H1 (cell line): Measurements from ENCODE around the gene SLC27A2. TPM values are rescaled to one million over a fixed set of nuclear protein-coding genes. Genes with fewer than 3 reads are reported as not detected.

Experiments
- CTCF ChIA-PET: fragments of 300-600 bp; sonication (Branson Sonifier 250); formaldehyde crosslinking; loops from one replicate; lab custom pipeline; 2021; ENCODE audit not compliant: partially characterized antibody; lab: Charles Lee
- POLR2A ChIA-PET: fragments of 300-600 bp; sonication (Branson Sonifier 250); formaldehyde crosslinking; loops from one replicate; lab custom pipeline; 2021; ENCODE audit warnings: inconsistent platforms; ENCODE audit not compliant: partially characterized antibody; lab: Charles Lee
- DNase-seq, 2 experiments: peaks; one replicate each; pipeline versions ENCODE4 v3.0.0 to v3.0.0-alpha.2; 2010 to 2022; ENCODE audit warnings: low spot score in 2 of 2, low read depth in 1 of 2, mixed read lengths in 1 of 2
- FAIRE-seq: peaks from 2 replicates; lab custom pipeline; 2011; peaks lifted over from hg19 to GRCh38; lab: Jason Lieb, UNC
- H2AFZ ChIP-seq: 2 replicates; pipeline ENCODE4 v1.8.1; 2012; ENCODE audit warnings: low read length, inconsistent platforms
- H2AK5ac ChIP-seq: 2 replicates; pipeline ENCODE4 v1.6.1; 2013; ENCODE audit warnings: low read depth, low read length
- H2BK120ac ChIP-seq: replicated peaks from 2 replicates; pipeline ENCODE3; 2013; ENCODE audit warnings: low read depth, low read length, inconsistent platforms
- H2BK12ac ChIP-seq: 2 replicates; pipeline ENCODE4 v1.6.1; 2013; ENCODE audit warnings: low read depth, low read length
- H2BK15ac ChIP-seq: 2 replicates; pipeline ENCODE4 v1.6.1; 2013; ENCODE audit warnings: low read length
- H2BK20ac ChIP-seq: 2 replicates; pipeline ENCODE4 v1.6.1; 2013; ENCODE audit warnings: low read length
- H2BK5ac ChIP-seq: 2 replicates; pipeline ENCODE4 v1.6.1; 2013; ENCODE audit warnings: low read depth, low read length
- H3K14ac ChIP-seq: 2 replicates; pipeline ENCODE4 v1.6.1; 2013; ENCODE audit warnings: inconsistent platforms; ENCODE audit not compliant: insufficient read length
- H3K18ac ChIP-seq: 2 replicates; pipeline ENCODE4 v1.6.1; 2013; ENCODE audit warnings: low read length; ENCODE audit errors: extremely low read depth
- H3K23ac ChIP-seq: 2 replicates; pipeline ENCODE4 v1.6.1; 2013; ENCODE audit warnings: inconsistent platforms; ENCODE audit not compliant: insufficient read length
- H3K23me2 ChIP-seq: 2 replicates; pipeline ENCODE4 v1.6.1; 2013; ENCODE audit warnings: low read depth, low read length
- H3K27ac ChIP-seq: 2 replicates; pipeline ENCODE4 v1.6.1; 2011; ENCODE audit warnings: low read depth, low read length, inconsistent platforms
- H3K27me3 ChIP-seq, 4 experiments: replicated peaks in 1 of 4; 1 replicate in 1 of 4; 2 replicates in 3 of 4; pipeline versions ENCODE4 v1.6.1 to v1.8.1; 2011 to 2013; ENCODE audit warnings: low read length in 3 of 4, mild to moderate bottlenecking in 3 of 4, inconsistent platforms in 2 of 4, mixed read lengths in 2 of 4, moderate library complexity in 1 of 4; ENCODE audit not compliant: control insufficient read depth in 3 of 4, insufficient read depth in 3 of 4; ENCODE audit errors: extremely low read depth in 1 of 4
- H3K36me3 ChIP-seq, 4 experiments: 2 replicates each; pipeline versions ENCODE4 v1.6.1 to v1.8.1; 2011 to 2013; ENCODE audit warnings: mild to moderate bottlenecking in 4 of 4, low read length in 3 of 4, moderate library complexity in 2 of 4, control low read depth in 1 of 4, inconsistent platforms in 1 of 4; ENCODE audit not compliant: insufficient read depth in 4 of 4, control insufficient read depth in 2 of 4
- H3K4ac ChIP-seq: replicated peaks from 2 replicates; pipeline ENCODE3; 2013; ENCODE audit warnings: low read length, low read depth, mixed read lengths, inconsistent platforms; ENCODE audit not compliant: insufficient read length
- H3K4me1 ChIP-seq, 4 experiments: replicated peaks in 1 of 4; 1 replicate in 1 of 4; 2 replicates in 3 of 4; pipeline versions ENCODE4 v1.6.1 to v1.8.1; 2011 to 2013; ENCODE audit warnings: low read length in 3 of 4, inconsistent platforms in 2 of 4, mixed read lengths in 1 of 4; ENCODE audit not compliant: insufficient read depth in 4 of 4, control insufficient read depth in 3 of 4
- H3K4me2 ChIP-seq, 2 experiments: 2 replicates each; pipeline versions ENCODE4 v1.6.1 to v1.8.1; 2011 to 2013; ENCODE audit warnings: low read depth in 2 of 2, low read length in 2 of 2, control low read depth in 1 of 2, inconsistent platforms in 1 of 2, mild to moderate bottlenecking in 1 of 2; ENCODE audit not compliant: insufficient read depth in 1 of 2
- H3K4me3 ChIP-seq, 4 experiments: fragments of 200-600, 300-600 bp in 1 of 4; sonication (generic), shearing (Covaris generic), sonication (Bioruptor Twin) in 1 of 4; 2 replicates each; pipeline versions ENCODE4 v1.5.1 to v1.8.1; 2011 to 2016; ENCODE audit warnings: low read length in 4 of 4, low read depth in 3 of 4, control low read depth in 2 of 4, inconsistent platforms in 2 of 4, mild to moderate bottlenecking in 2 of 4, mixed read lengths in 1 of 4, moderate library complexity in 1 of 4; ENCODE audit not compliant: insufficient read depth in 2 of 4; ENCODE audit errors: extremely low read depth in 1 of 4
- H3K56ac ChIP-seq: replicated peaks from 2 replicates; pipeline ENCODE3; 2013; ENCODE audit warnings: low read depth, mild to moderate bottlenecking, mixed read lengths, low read length, inconsistent platforms; ENCODE audit not compliant: insufficient read length
- H3K79me1 ChIP-seq: 2 replicates; pipeline ENCODE4 v1.6.1; 2013; ENCODE audit warnings: low read depth, low read length, control low read depth
- H3K79me2 ChIP-seq, 2 experiments: 2 replicates each; pipeline versions ENCODE4 v1.6.1 to v1.8.1; 2012 to 2013; ENCODE audit warnings: low read length in 2 of 2, mild to moderate bottlenecking in 2 of 2, inconsistent platforms in 1 of 2; ENCODE audit not compliant: insufficient read depth in 2 of 2, control insufficient read depth in 1 of 2
- H3K9ac ChIP-seq, 4 experiments: replicated peaks in 1 of 4; 1 replicate in 1 of 4; 2 replicates in 3 of 4; pipeline versions ENCODE4 v1.6.1 to v1.8.1; 2011 to 2013; ENCODE audit warnings: low read depth in 3 of 4, low read length in 3 of 4, control low read depth in 2 of 4, mild to moderate bottlenecking in 2 of 4, moderate library complexity in 2 of 4, inconsistent platforms in 1 of 4; ENCODE audit errors: extremely low read depth in 1 of 4
- H3K9me3 ChIP-seq, 2 experiments: 2 replicates each; pipeline versions ENCODE4 v1.6.1 to v1.8.1; 2012 to 2013; ENCODE audit warnings: mild to moderate bottlenecking in 2 of 2, moderate library complexity in 2 of 2, control low read depth in 1 of 2, inconsistent platforms in 1 of 2, low read depth in 1 of 2, low read length in 1 of 2, mixed read lengths in 1 of 2; ENCODE audit not compliant: insufficient read depth in 2 of 2
- H4K20me1 ChIP-seq, 2 experiments: replicated peaks in 1 of 2; 2 replicates each; pipeline versions ENCODE3 to v1.8.1; 2011 to 2013; ENCODE audit warnings: inconsistent platforms in 2 of 2, low read length in 2 of 2, mild to moderate bottlenecking in 1 of 2; ENCODE audit not compliant: insufficient read depth in 2 of 2, control insufficient read depth in 1 of 2
- H4K5ac ChIP-seq: 2 replicates; pipeline ENCODE4 v1.6.1; 2013; ENCODE audit warnings: low read length, low read depth, mixed read lengths, inconsistent platforms; ENCODE audit not compliant: insufficient read length
- H4K8ac ChIP-seq: 2 replicates; pipeline ENCODE4 v1.8.0; 2013; ENCODE audit warnings: mild to moderate bottlenecking, moderate library complexity, low read length, inconsistent platforms; ENCODE audit not compliant: insufficient read depth; ENCODE audit errors: extremely low read depth
- H4K91ac ChIP-seq: replicated peaks from 2 replicates; pipeline ENCODE3; 2013; ENCODE audit warnings: low read length, mixed read lengths, inconsistent platforms; ENCODE audit not compliant: insufficient read length
- BCL11A ChIP-seq, 2 experiments: IDR thresholded peaks; one replicate each; pipeline ENCODE4 v1.6.1; 2011; ENCODE audit warnings: low read depth in 2 of 2, low read length in 2 of 2, mild to moderate bottlenecking in 2 of 2
- CBX8 ChIP-seq: fragments of 300-800, 300-1000 bp; sonication (generic); IDR thresholded peaks from 2 replicates; pipeline ENCODE4 v1.7.1; 2016; ENCODE audit warnings: low read depth, low read length, borderline replicate concordance
- CTBP2 ChIP-seq: IDR thresholded peaks from 2 replicates; pipeline ENCODE4 v1.7.0; 2011; ENCODE audit warnings: borderline replicate concordance, mild to moderate bottlenecking, moderate library complexity, mixed read lengths, low read length; ENCODE audit not compliant: insufficient read depth, insufficient read length
- RNF2 ChIP-seq: fragments of 200-900, 300-1000 bp; sonication (generic); IDR thresholded peaks from 2 replicates; pipeline ENCODE4 v1.7.1; 2016; ENCODE audit warnings: borderline replicate concordance, low read depth, mild to moderate bottlenecking, antibody characterized with exemption, low read length; ENCODE audit not compliant: poor library complexity, severe bottlenecking; ENCODE audit errors: missing control alignments
- SP1 ChIP-seq: IDR thresholded peaks from 2 replicates; pipeline ENCODE4 v1.6.1; 2011; ENCODE audit warnings: low read depth, low read length
- TAF1 ChIP-seq: IDR thresholded peaks from 2 replicates; pipeline ENCODE4 v1.6.1; 2011; ENCODE audit warnings: mild to moderate bottlenecking, low read depth, low read length
- TCF12 ChIP-seq: IDR thresholded peaks from 2 replicates; pipeline ENCODE4 v1.6.1; 2011; ENCODE audit warnings: low read depth, mild to moderate bottlenecking, low read length
- YY1 ChIP-seq: IDR thresholded peaks from 2 replicates; pipeline ENCODE4 v1.6.1; 2011; ENCODE audit warnings: low read depth, mild to moderate bottlenecking, low read length
- polyA plus RNA-seq, 7 experiments: library from polyadenylated mRNA; depleted of rRNA in 3 of 7; stranded (reverse) in 5 of 7; unstranded in 2 of 7; fragments of >200 nt in 5 of 7; fragments of 200-250 nt in 2 of 7; gene quantifications; 1 replicate in 5 of 7; 2 replicates in 1 of 7; 4 replicates in 1 of 7; pipeline versions ENCODE4 v1.2.1 to v1.2.3, GENCODE V29; 2011 to 2013; ENCODE audit warnings: missing spikeins in 2 of 7, mixed read lengths in 2 of 7
- total RNA-seq: library from RNA; stranded (reverse); fragmentation: NEBNext Ultra II Directional; extraction: Animal tissue kit (Norgen Biotek cat#: 25700); gene quantifications from 2 replicates; pipeline ENCODE4 v1.2.1, GENCODE V29; 2021
- TF ChIP-seq, protein P1 (sequence below): IDR thresholded peaks from 2 replicates; pipeline ENCODE4 v1.6.1; 2012; ENCODE audit warnings: inconsistent platforms

The SLC27A2 gene
- total and polyA plus RNA-seq, 2 of the 8 experiments (the other 6 are each of a cell fraction or from before 2014, with no cell fraction given): 5.6 to 5.8 TPM

DNA sequence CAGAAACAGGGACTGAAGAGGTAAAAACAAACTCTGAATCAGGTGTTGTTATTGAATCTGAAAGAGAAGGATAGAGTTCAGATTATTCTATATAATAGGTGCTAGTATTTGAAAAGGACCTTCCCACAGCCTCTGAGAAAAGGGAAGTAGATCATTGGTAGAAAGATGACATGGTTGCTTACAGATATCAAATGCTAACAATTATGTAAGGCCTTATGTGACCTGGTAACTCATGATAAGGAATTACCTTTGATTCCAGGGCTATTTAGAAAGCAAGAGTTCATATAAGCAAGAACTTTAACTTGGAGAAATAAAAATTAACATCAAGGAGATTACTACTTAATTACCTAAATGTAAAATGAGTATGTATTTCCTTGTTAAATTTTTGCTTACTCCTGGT is 7.6 kb downstream of the SLC27A2 start:
- FAIRE-seq (no peak), DNase-seq (no peak)
- H2BK120ac ChIP-seq: no peak overlapping the region
- H3K9ac ChIP-seq: no peak overlapping the region
- no peaks in the 10 kb centered on the region for H3K9me3 ChIP-seq
- H2AK5ac ChIP-seq: no peak overlapping the region
- H2BK20ac ChIP-seq: no peak overlapping the region
- no peaks in the 10 kb centered on the region for H3K23me2 ChIP-seq
- H2BK15ac ChIP-seq: no peak overlapping the region
- no peaks in the 10 kb centered on the region for H3K79me1 ChIP-seq
- H4K5ac ChIP-seq: no peak overlapping the region
- no peak overlapping the region for H3K23ac ChIP-seq
- CTCF ChIA-PET: interaction anchor here (1.2 kb wide), 1 partner anchor 9 kb away, joined by 4 read pairs; no protein-coding TSS in a partner anchor
- POLR2A ChIA-PET: interaction anchor here (1.3 kb wide), 1 partner anchor 43 kb away, joined by 3 read pairs; no protein-coding TSS in a partner anchor
- no peak overlapping the region for H3K56ac ChIP-seq
- no peaks in the 10 kb centered on the region for H3K79me2 ChIP-seq
- no peak overlapping the region for H3K18ac ChIP-seq
- H2AFZ ChIP-seq: no peak overlapping the region
- H4K8ac ChIP-seq: no peak overlapping the region
- H3K36me3 ChIP-seq: no peaks in the 10 kb centered on the region
- no peak overlapping the region for H3K27ac ChIP-seq
- no peak overlapping the region for H4K91ac ChIP-seq
- no peak overlapping the region for H3K4me3 ChIP-seq
- no peaks in the 10 kb centered on the region for H3K4me1 ChIP-seq
- H4K20me1 ChIP-seq: no peaks in the 10 kb centered on the region
- no peak for TF ChIP-seq RNF2
- no peak for TF ChIP-seq CBX8
- TF ChIP-seq TAF1: no peak
- TF ChIP-seq, protein P1, sequence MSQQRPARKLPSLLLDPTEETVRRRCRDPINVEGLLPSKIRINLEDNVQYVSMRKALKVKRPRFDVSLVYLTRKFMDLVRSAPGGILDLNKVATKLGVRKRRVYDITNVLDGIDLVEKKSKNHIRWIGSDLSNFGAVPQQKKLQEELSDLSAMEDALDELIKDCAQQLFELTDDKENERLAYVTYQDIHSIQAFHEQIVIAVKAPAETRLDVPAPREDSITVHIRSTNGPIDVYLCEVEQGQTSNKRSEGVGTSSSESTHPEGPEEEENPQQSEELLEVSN: no peak
- no peak for TF ChIP-seq CTBP2
- no peak for TF ChIP-seq BCL11A (IDR thresholded peaks at IDR 0.05; ENCODE audit: low read depth in 2 of 2, low read length in 2 of 2)
- no peak for TF ChIP-seq YY1
- TF ChIP-seq TCF12: no peak
- TF ChIP-seq SP1: no peak
- TF ChIP-seq, all 59 proteins: peak for 0
- H3K4me2 ChIP-seq: no peak overlapping the region
- H3K4ac ChIP-seq: no peak overlapping the region
- H2BK5ac ChIP-seq: no peak overlapping the region
- H3K14ac ChIP-seq: no peak overlapping the region
- H3K27me3 ChIP-seq: no peaks in the 10 kb centered on the region
- no peak overlapping the region for H2BK12ac ChIP-seq
